PC-9 (cell line): ENCODE data around the gene CTNNB1.

Experiments used
- EZH2 ChIP-seq: fragments of 200-600 bp; sonication (generic); IDR thresholded peaks from 2 replicates; pipeline ENCODE4 v1.8.0; 2017; ENCODE audit warnings: antibody characterized with exemption, low read depth
- TF ChIP-seq, protein P1 (sequence below): fragments of 200-600 bp; sonication (generic); conservative IDR thresholded peaks from 2 replicates; pipeline ENCODE4 v1.6.1; 2017; ENCODE audit warnings: mixed run types, antibody characterized with exemption, mild to moderate bottlenecking, moderate library complexity

GRCh38 chr3:41199866-41200668 lies 762 bp downstream of the CTNNB1 start:
- no peak for TF ChIP-seq EZH2
- TF ChIP-seq, protein P1, sequence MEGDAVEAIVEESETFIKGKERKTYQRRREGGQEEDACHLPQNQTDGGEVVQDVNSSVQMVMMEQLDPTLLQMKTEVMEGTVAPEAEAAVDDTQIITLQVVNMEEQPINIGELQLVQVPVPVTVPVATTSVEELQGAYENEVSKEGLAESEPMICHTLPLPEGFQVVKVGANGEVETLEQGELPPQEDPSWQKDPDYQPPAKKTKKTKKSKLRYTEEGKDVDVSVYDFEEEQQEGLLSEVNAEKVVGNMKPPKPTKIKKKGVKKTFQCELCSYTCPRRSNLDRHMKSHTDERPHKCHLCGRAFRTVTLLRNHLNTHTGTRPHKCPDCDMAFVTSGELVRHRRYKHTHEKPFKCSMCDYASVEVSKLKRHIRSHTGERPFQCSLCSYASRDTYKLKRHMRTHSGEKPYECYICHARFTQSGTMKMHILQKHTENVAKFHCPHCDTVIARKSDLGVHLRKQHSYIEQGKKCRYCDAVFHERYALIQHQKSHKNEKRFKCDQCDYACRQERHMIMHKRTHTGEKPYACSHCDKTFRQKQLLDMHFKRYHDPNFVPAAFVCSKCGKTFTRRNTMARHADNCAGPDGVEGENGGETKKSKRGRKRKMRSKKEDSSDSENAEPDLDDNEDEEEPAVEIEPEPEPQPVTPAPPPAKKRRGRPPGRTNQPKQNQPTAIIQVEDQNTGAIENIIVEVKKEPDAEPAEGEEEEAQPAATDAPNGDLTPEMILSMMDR = no peak
